Measurements from ENCODE around the gene RIMBP3C.
"Not testable (repeated sequence)": the region's sequence is repeated elsewhere in the genome, so short reads cannot be mapped to it uniquely, and the experiment has no call there.

Gene RIMBP3C

GRCh38 chr22:21563912-21564311 lies 12.7 kb upstream of the RIMBP3C start:
- Mint-ChIP-seq H3K36me3 (peaks cover 6% of the 10 kb centered on the region), H3K4me1 (peaks cover 14% of the 10 kb centered on the region), H3K9me3 (no peaks in the 10 kb centered on the region), H3K27ac (no peak overlapping the region), H3K4me3 (no peak overlapping the region)
- DNase-seq (ENCODE audit: low spot score in 2 of 2) (no peak), ATAC-seq (no peak)

- ATAC-seq; DNase-seq (ENCODE audit: low spot score in 2 of 2); H3K9me3 Mint-ChIP-seq; H3K27ac Mint-ChIP-seq; H3K4me1 Mint-ChIP-seq; H3K4me3 Mint-ChIP-seq; H3K36me3 Mint-ChIP-seq: not testable (repeated sequence)
Measured at GRCh38 chr22:21560657-21561056, 9.4 kb upstream of the RIMBP3C start.

GRCh38 chr22:21559345-21560125 lies 8.3 kb upstream of the RIMBP3C start:
- not testable (repeated sequence) for H3K27ac Mint-ChIP-seq, H3K36me3 Mint-ChIP-seq, H3K4me1 Mint-ChIP-seq, H3K4me3 Mint-ChIP-seq, H3K9me3 Mint-ChIP-seq
- ATAC-seq (peak; percentile 33), DNase-seq (ENCODE audit: low spot score in 2 of 2) (peak in 1 of 2 donors; percentile 44)

- not testable (repeated sequence) for H3K4me3 Mint-ChIP-seq; DNase-seq (ENCODE audit: low spot score in 2 of 2); H3K9me3 Mint-ChIP-seq; H3K4me1 Mint-ChIP-seq; H3K36me3 Mint-ChIP-seq; H3K27ac Mint-ChIP-seq
- ATAC-seq = peak; percentile 31
Measured at GRCh38 chr22:21550678-21551047, 598 bp downstream of the RIMBP3C start.

- H3K4me3 Mint-ChIP-seq; H3K27ac Mint-ChIP-seq; H3K9me3 Mint-ChIP-seq; H3K4me1 Mint-ChIP-seq; H3K36me3 Mint-ChIP-seq; DNase-seq (ENCODE audit: low spot score in 2 of 2): not testable (repeated sequence)
- peak; percentile 81 for ATAC-seq
Measured at GRCh38 chr22:21550008-21550677, 1.1 kb downstream of the RIMBP3C start.

GRCh38 chr22:21549558-21549957 lies 1.7 kb downstream of the RIMBP3C start:
- not testable (repeated sequence) for H3K27ac Mint-ChIP-seq; DNase-seq (ENCODE audit: low spot score in 2 of 2); H3K36me3 Mint-ChIP-seq; H3K4me3 Mint-ChIP-seq; H3K9me3 Mint-ChIP-seq; H3K4me1 Mint-ChIP-seq
- ATAC-seq = peak; percentile 66

- not testable (repeated sequence) for H3K27ac Mint-ChIP-seq; H3K4me1 Mint-ChIP-seq; H3K36me3 Mint-ChIP-seq; H3K4me3 Mint-ChIP-seq; ATAC-seq; H3K9me3 Mint-ChIP-seq; DNase-seq (ENCODE audit: low spot score in 2 of 2)
Measured at GRCh38 chr22:21544432-21545322, 6.6 kb downstream of the RIMBP3C start.

GRCh38 chr22:21539862-21540261 lies 11.4 kb downstream of the RIMBP3C start:
- DNase-seq (ENCODE audit: low spot score in 2 of 2); H3K36me3 Mint-ChIP-seq; ATAC-seq; H3K9me3 Mint-ChIP-seq; H3K4me1 Mint-ChIP-seq; H3K4me3 Mint-ChIP-seq; H3K27ac Mint-ChIP-seq: not testable (repeated sequence)

- H3K4me1 Mint-ChIP-seq; H3K36me3 Mint-ChIP-seq; ATAC-seq; H3K4me3 Mint-ChIP-seq; H3K9me3 Mint-ChIP-seq; DNase-seq (ENCODE audit: low spot score in 2 of 2); H3K27ac Mint-ChIP-seq: not testable (repeated sequence)
Measured at GRCh38 chr22:21532863-21533648, 18.2 kb downstream of the RIMBP3C start.

GRCh38 chr22:21531525-21531924 lies 19.7 kb downstream of the RIMBP3C start:
- ATAC-seq; H3K4me1 Mint-ChIP-seq; H3K9me3 Mint-ChIP-seq; DNase-seq (ENCODE audit: low spot score in 2 of 2); H3K27ac Mint-ChIP-seq; H3K36me3 Mint-ChIP-seq; H3K4me3 Mint-ChIP-seq: not testable (repeated sequence)

GRCh38 chr22:21526705-21527500 lies 24.4 kb downstream of the RIMBP3C start:
- H3K9me3 Mint-ChIP-seq; ATAC-seq; H3K4me3 Mint-ChIP-seq; H3K36me3 Mint-ChIP-seq; H3K4me1 Mint-ChIP-seq; H3K27ac Mint-ChIP-seq; DNase-seq (ENCODE audit: low spot score in 2 of 2): not testable (repeated sequence)

- peak; percentile 88 for ATAC-seq
- H3K36me3 Mint-ChIP-seq; H3K4me1 Mint-ChIP-seq; H3K9me3 Mint-ChIP-seq; DNase-seq (ENCODE audit: low spot score in 2 of 2); H3K27ac Mint-ChIP-seq; H3K4me3 Mint-ChIP-seq: not testable (repeated sequence)
Measured at GRCh38 chr22:21516970-21517764, 34.1 kb downstream of the RIMBP3C start.

GRCh38 chr22:21516522-21516921 lies 34.7 kb downstream of the RIMBP3C start:
- not testable (repeated sequence) for H3K36me3 Mint-ChIP-seq; H3K27ac Mint-ChIP-seq; ATAC-seq; DNase-seq (ENCODE audit: low spot score in 2 of 2); H3K4me1 Mint-ChIP-seq; H3K4me3 Mint-ChIP-seq; H3K9me3 Mint-ChIP-seq

- H3K27ac Mint-ChIP-seq; H3K4me3 Mint-ChIP-seq; H3K4me1 Mint-ChIP-seq; H3K9me3 Mint-ChIP-seq; ATAC-seq; H3K36me3 Mint-ChIP-seq; DNase-seq (ENCODE audit: low spot score in 2 of 2): not testable (repeated sequence)
Measured at GRCh38 chr22:21515234-21515633, 36.0 kb downstream of the RIMBP3C start.

All from stimulated activated effector memory CD8-positive, alpha-beta T cell treated with anti-CD3 and anti-CD28 coated beads, Interleukin-12 subunit alpha, Interleukin-12 subunit beta, amount 100 ng/mL, for 72 hours (primary cell).